ENCODE data around the gene ARHGAP24. TPM values are rescaled to one million over a fixed set of nuclear protein-coding genes. Genes with fewer than 3 reads are reported as not detected.

ARHGAP24 gene
- total and polyA plus RNA-seq, 2 donors from 2014 or later, result 78.1 to 94.7 TPM

DNA sequence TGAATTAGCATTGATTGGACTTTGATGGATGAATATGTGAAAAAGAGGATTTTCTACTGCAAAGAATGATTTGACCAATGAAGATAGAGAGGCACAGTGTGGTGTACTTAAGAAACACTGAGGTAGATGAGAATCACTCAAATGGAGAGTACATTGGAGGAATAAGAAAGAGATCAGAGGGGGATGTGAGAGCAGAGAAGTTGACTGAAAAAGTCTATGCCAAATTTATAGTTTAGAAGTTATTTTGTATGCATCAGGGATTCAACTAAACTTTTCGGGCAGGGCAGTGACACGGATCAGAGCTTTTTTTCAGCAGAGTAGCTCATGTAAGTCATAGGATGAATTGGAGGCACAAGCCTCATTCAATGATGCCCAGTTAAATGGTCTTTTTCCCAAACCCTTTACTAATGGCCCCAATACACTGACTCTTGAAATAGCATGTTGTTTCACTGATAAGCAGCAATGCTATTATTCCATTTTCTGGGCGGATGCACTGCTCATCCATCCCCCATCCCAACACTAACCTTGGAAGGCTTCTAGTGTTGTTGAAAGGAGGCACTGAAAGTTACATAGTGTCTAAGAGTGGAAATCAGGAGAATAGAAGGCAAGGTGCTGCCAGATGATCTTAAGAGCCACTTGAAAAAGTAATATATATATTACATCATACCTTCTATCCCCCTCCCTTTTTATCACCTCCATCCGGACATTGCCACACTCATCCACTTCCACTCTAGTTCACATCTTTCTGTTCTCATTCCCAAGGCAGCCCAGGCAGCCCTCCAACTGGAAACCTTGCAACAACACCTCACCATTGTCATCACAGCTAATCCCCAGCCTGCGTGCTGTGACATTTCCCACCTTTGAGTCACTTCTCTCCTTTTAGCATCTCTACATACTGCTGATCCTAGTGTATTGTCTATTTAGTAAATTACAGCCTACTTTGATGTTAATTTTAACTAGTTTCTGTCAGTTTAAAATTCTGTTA, 46.1 kb downstream of the ARHGAP24 start:
- no peak overlapping the region for H3K9ac ChIP-seq (ENCODE audit: low read length in 3 of 3)
- TF ChIP-seq, protein P1, sequence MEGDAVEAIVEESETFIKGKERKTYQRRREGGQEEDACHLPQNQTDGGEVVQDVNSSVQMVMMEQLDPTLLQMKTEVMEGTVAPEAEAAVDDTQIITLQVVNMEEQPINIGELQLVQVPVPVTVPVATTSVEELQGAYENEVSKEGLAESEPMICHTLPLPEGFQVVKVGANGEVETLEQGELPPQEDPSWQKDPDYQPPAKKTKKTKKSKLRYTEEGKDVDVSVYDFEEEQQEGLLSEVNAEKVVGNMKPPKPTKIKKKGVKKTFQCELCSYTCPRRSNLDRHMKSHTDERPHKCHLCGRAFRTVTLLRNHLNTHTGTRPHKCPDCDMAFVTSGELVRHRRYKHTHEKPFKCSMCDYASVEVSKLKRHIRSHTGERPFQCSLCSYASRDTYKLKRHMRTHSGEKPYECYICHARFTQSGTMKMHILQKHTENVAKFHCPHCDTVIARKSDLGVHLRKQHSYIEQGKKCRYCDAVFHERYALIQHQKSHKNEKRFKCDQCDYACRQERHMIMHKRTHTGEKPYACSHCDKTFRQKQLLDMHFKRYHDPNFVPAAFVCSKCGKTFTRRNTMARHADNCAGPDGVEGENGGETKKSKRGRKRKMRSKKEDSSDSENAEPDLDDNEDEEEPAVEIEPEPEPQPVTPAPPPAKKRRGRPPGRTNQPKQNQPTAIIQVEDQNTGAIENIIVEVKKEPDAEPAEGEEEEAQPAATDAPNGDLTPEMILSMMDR (IDR thresholded peaks at IDR 0.05; ENCODE audit: borderline replicate concordance, extremely low read depth, insufficient read depth), result no peak
- H3K27me3 ChIP-seq (ENCODE audit: control insufficient read depth, insufficient read depth, low read length), result no peaks in the 10 kb centered on the region
- H3K4me3 ChIP-seq (ENCODE audit: low read length in 3 of 3), result no peak overlapping the region
- FAIRE-seq, result no peak
- DNase-seq, result no peak
- H3K9me3 ChIP-seq (ENCODE audit: control insufficient read depth in 2 of 3, insufficient read depth in 1 of 3, low read length in 3 of 3), result no peaks in the 10 kb centered on the region
- intact Hi-C loops (cut with DNase I), result no loop called here
- H3K27ac ChIP-seq (ENCODE audit: low read depth in 2 of 2, low read length in 2 of 2), result no peak overlapping the region
- H3K36me3 ChIP-seq (ENCODE audit: control insufficient read depth in 2 of 3, insufficient read depth in 3 of 3, low read length in 3 of 3), result no peaks in the 10 kb centered on the region
- no peaks in the 10 kb centered on the region for H3K4me1 ChIP-seq (ENCODE audit: control insufficient read depth in 2 of 3, insufficient read depth in 2 of 3, low read depth in 1 of 3, low read length in 3 of 3)

DNA sequence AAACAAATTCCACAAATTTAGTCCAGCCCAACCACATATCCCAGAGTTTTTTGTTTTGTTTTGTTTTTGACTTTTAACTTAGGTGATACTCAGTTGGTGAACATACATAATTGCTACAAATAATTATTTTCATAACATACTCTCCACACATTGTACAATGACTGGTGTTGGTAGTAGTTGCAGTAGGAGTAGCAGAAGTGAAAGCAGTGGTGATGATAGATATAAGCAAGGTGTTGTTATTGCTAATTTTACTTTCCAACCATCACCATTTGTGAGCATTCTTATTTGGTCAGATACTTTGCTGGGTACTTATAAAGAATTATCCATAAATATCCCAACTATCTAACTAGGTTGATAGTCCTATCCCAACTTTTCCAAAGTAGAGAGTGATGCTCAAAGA, 47.3 kb downstream of the ARHGAP24 start:
- DNase-seq (no peak), FAIRE-seq (no peak)
- intact Hi-C loops (cut with DNase I), result no loop called here

DNA sequence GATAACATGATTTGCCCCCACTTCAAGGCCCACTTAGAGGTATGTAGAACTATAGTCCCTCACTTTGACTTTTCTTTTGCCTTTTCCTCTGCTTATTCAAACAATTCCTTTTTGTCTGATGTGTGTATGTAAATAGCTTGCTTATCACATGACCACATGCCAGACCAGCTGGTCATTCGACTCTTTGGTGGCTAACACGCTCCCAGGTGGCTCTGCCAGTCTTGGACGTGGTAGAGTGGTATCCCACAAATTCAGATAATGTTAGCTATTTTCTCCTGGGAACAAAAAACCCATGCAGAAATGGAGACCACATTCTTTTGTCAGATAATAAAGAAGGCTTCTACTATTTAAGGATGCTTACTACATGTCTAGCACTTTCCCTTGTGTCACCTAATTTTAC, 47.9 kb downstream of the ARHGAP24 start:
- Histone ChIP-seq H3K4me3 (ENCODE audit: low read length in 3 of 3) (no peak overlapping the region), H3K9ac (ENCODE audit: low read length in 3 of 3) (no peak overlapping the region), H3K4me1 (ENCODE audit: control insufficient read depth in 2 of 3, insufficient read depth in 2 of 3, low read depth in 1 of 3, low read length in 3 of 3) (no peaks in the 10 kb centered on the region), H3K9me3 (ENCODE audit: control insufficient read depth in 2 of 3, insufficient read depth in 1 of 3, low read length in 3 of 3) (no peaks in the 10 kb centered on the region), H3K36me3 (ENCODE audit: control insufficient read depth in 2 of 3, insufficient read depth in 3 of 3, low read length in 3 of 3) (no peaks in the 10 kb centered on the region), H3K27me3 (ENCODE audit: control insufficient read depth, insufficient read depth, low read length) (no peaks in the 10 kb centered on the region), H3K27ac (ENCODE audit: low read depth in 2 of 2, low read length in 2 of 2) (no peak overlapping the region)
- TF ChIP-seq, protein P1 (IDR thresholded peaks at IDR 0.05; ENCODE audit: borderline replicate concordance, extremely low read depth, insufficient read depth), result no peak
- no peak for DNase-seq
- FAIRE-seq, result no peak
- intact Hi-C loops (cut with DNase I), result no loop called here

More for the DNA sequence above, 47.3 kb downstream of the ARHGAP24 start:
- TF ChIP-seq, protein P1 (IDR thresholded peaks at IDR 0.05; ENCODE audit: borderline replicate concordance, extremely low read depth, insufficient read depth), result no peak
- no peak overlapping the region for H3K9ac ChIP-seq (ENCODE audit: low read length in 3 of 3)
- H3K27me3 ChIP-seq (ENCODE audit: control insufficient read depth, insufficient read depth, low read length), result no peaks in the 10 kb centered on the region
- no peaks in the 10 kb centered on the region for H3K9me3 ChIP-seq (ENCODE audit: control insufficient read depth in 2 of 3, insufficient read depth in 1 of 3, low read length in 3 of 3)
- no peaks in the 10 kb centered on the region for H3K4me1 ChIP-seq (ENCODE audit: control insufficient read depth in 2 of 3, insufficient read depth in 2 of 3, low read depth in 1 of 3, low read length in 3 of 3)
- no peaks in the 10 kb centered on the region for H3K36me3 ChIP-seq (ENCODE audit: control insufficient read depth in 2 of 3, insufficient read depth in 3 of 3, low read length in 3 of 3)
- H3K4me3 ChIP-seq (ENCODE audit: low read length in 3 of 3), result no peak overlapping the region
- no peak overlapping the region for H3K27ac ChIP-seq (ENCODE audit: low read depth in 2 of 2, low read length in 2 of 2)
